Epithelial cell of prostate (primary cell): ENCODE data around the gene ABHD5.
A peak's percentile ranks its signal among the peaks of the same experiment; 100 is the strongest.

Source experiments
- DNase-seq: peaks from one replicate; pipeline ENCODE4 v3.0.0-alpha.2; 2011; ENCODE audit warnings: low read depth, low spot score
- H3K27ac ChIP-seq: fragments of 450-650 bp; 2 replicates; pipeline ENCODE4 v1.5.1; 2017; ENCODE audit warnings: mild to moderate bottlenecking

Gene ABHD5

GRCh38 chr3:43684944-43685343 lies 5.8 kb upstream of the ABHD5 start:
- no peak overlapping the region for H3K27ac ChIP-seq
- DNase-seq: no peak

- no peak for DNase-seq
- H3K27ac ChIP-seq: no peak overlapping the region
Observed at GRCh38 chr3:43685921-43686320, 4.8 kb upstream of the ABHD5 start.

- no peak for DNase-seq
Observed at GRCh38 chr3:43686333-43686699, 4.4 kb upstream of the ABHD5 start.

GRCh38 chr3:43686700-43687498 lies 3.8 kb upstream of the ABHD5 start:
- DNase-seq: no peak

More at GRCh38 chr3:43686333-43686699, 4.4 kb upstream of the ABHD5 start:
- H3K27ac ChIP-seq: no peak overlapping the region

GRCh38 chr3:43687499-43687811 lies 3.3 kb upstream of the ABHD5 start:
- H3K27ac ChIP-seq: no peak overlapping the region
- DNase-seq: no peak

More at GRCh38 chr3:43686700-43687498, 3.8 kb upstream of the ABHD5 start:
- H3K27ac ChIP-seq: no peak overlapping the region

- DNase-seq: no peak
- H3K27ac ChIP-seq: no peak overlapping the region
Observed at GRCh38 chr3:43688245-43688650, 2.5 kb upstream of the ABHD5 start.

- no peak for DNase-seq
- H3K27ac ChIP-seq: peak overlapping the region; percentile 96
Observed at GRCh38 chr3:43689166-43689565, 1.6 kb upstream of the ABHD5 start.

- peak overlapping the region; percentile 96 for H3K27ac ChIP-seq
- no peak for DNase-seq
Observed at GRCh38 chr3:43689766-43690399, 855 bp upstream of the ABHD5 start.

GRCh38 chr3:43691120-43691995 lies 620 bp downstream of the ABHD5 start:
- no peak for DNase-seq

GRCh38 chr3:43692085-43692855 lies 1.5 kb downstream of the ABHD5 start:
- DNase-seq: no peak
- peak overlapping the region; percentile 96 for H3K27ac ChIP-seq

More at GRCh38 chr3:43691120-43691995, 620 bp downstream of the ABHD5 start:
- H3K27ac ChIP-seq: peak overlapping the region; percentile 96

GRCh38 chr3:43692971-43693370 lies 2.2 kb downstream of the ABHD5 start:
- H3K27ac ChIP-seq: peak overlapping the region; percentile 96
- DNase-seq: no peak

GRCh38 chr3:43693594-43693993 lies 2.9 kb downstream of the ABHD5 start:
- DNase-seq: no peak
- H3K27ac ChIP-seq: peak overlapping the region; percentile 96

GRCh38 chr3:43695443-43695842 lies 4.7 kb downstream of the ABHD5 start:
- no peak for DNase-seq
- H3K27ac ChIP-seq: peak overlapping the region; percentile 96

GRCh38 chr3:43695863-43696262 lies 5.1 kb downstream of the ABHD5 start:
- no peak for DNase-seq
- peak overlapping the region; percentile 96 for H3K27ac ChIP-seq

GRCh38 chr3:43696441-43696840 lies 5.7 kb downstream of the ABHD5 start:
- no peak for DNase-seq
- no peak overlapping the region for H3K27ac ChIP-seq

GRCh38 chr3:43696881-43697280 lies 6.1 kb downstream of the ABHD5 start:
- no peak overlapping the region for H3K27ac ChIP-seq
- no peak for DNase-seq

- H3K27ac ChIP-seq: no peak overlapping the region
- no peak for DNase-seq
Observed at GRCh38 chr3:43699864-43700263, 9.1 kb downstream of the ABHD5 start.

- DNase-seq: no peak
- H3K27ac ChIP-seq: no peak overlapping the region
Observed at GRCh38 chr3:43704697-43705096, 14.0 kb downstream of the ABHD5 start.

- no peak for DNase-seq
- peak overlapping the region; percentile 56 for H3K27ac ChIP-seq
Observed at GRCh38 chr3:43706342-43706741, 15.6 kb downstream of the ABHD5 start.

- peak overlapping the region; percentile 56 for H3K27ac ChIP-seq
- DNase-seq: no peak
Observed at GRCh38 chr3:43707266-43707665, 16.5 kb downstream of the ABHD5 start.
